NT2/D1 (cell line): ENCODE data around the gene TRIM37.

ENCODE experiments used
- SUZ12 ChIP-seq: IDR thresholded peaks from 2 replicates; pipeline ENCODE4 v1.6.1; 2011; ENCODE audit not compliant: insufficient read length, insufficient read depth; ENCODE audit errors: extremely low read depth
- ZNF274 ChIP-seq: IDR thresholded peaks from 2 replicates; pipeline ENCODE4 v1.6.1; 2011; ENCODE audit warnings: mild to moderate bottlenecking, low read depth, low read length

DNA sequence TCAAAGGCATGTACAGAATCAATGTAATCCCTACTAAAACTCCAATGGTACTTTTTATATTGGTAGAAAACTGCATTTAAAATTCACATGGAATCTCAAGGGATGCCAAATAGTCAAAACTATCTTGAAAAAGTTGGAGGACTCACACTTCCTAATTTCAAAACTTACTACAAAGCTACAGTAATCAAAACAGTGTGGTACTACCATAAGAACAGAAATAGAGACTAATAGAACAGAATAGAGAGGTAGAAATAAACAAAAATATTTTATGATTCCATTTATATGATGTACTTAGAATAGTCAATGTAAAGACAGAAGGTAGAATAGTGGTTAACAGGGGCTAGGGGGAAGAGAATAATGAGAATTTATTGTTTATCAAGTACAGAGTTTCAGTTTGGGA lies 8.8 kb downstream of the TRIM37 start:
- TF ChIP-seq SUZ12 (no peak), ZNF274 (no peak)
